ENCODE results near the gene MIOX.

DNA sequence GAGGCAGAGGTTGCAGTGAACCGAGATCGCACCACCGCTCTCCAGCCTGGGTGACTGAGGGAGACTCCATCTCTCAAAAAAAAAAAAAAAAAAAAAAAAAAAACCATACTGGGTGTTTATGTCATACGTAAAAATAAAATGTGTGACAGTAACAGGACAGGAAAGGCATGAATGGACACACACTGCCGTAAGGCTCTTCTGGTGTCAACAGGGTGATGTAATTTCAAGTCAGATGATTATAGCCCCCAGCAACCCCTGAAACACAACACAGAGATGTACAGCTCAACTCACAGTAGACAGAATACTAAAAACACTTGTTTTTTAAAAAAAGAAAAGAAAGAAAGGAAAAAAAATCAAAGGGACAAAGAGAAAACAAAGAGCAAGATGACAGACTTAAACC, 34.0 kb upstream of the MIOX start:
- TF ChIP-seq, protein P1, sequence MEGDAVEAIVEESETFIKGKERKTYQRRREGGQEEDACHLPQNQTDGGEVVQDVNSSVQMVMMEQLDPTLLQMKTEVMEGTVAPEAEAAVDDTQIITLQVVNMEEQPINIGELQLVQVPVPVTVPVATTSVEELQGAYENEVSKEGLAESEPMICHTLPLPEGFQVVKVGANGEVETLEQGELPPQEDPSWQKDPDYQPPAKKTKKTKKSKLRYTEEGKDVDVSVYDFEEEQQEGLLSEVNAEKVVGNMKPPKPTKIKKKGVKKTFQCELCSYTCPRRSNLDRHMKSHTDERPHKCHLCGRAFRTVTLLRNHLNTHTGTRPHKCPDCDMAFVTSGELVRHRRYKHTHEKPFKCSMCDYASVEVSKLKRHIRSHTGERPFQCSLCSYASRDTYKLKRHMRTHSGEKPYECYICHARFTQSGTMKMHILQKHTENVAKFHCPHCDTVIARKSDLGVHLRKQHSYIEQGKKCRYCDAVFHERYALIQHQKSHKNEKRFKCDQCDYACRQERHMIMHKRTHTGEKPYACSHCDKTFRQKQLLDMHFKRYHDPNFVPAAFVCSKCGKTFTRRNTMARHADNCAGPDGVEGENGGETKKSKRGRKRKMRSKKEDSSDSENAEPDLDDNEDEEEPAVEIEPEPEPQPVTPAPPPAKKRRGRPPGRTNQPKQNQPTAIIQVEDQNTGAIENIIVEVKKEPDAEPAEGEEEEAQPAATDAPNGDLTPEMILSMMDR (conservative IDR thresholded peaks at IDR 0.05; ENCODE audit: low read depth in 2 of 2), result no peak
- TF ChIP-seq POLR2AphosphoS5 (IDR thresholded peaks at IDR 0.05; ENCODE audit: low read depth) (no peak), EZH2phosphoT487 (IDR thresholded peaks at IDR 0.05; ENCODE audit: unreplicated experiment) (no peak), EZH2 (IDR thresholded peaks at IDR 0.05; ENCODE audit: low read depth, unreplicated experiment) (no peak), CREB1 (CRISPR knock-in tag; IDR thresholded peaks at IDR 0.05; ENCODE audit: low read depth) (no peak), JUNB (IDR thresholded peaks at IDR 0.05; ENCODE audit: unreplicated experiment) (no peak), ZNF114 (CRISPR knock-in tag; IDR thresholded peaks at IDR 0.05) (no peak), STAT1 (IDR thresholded peaks at IDR 0.05; ENCODE audit: unreplicated experiment) (no peak)
- TF ChIP-seq, protein P2, sequence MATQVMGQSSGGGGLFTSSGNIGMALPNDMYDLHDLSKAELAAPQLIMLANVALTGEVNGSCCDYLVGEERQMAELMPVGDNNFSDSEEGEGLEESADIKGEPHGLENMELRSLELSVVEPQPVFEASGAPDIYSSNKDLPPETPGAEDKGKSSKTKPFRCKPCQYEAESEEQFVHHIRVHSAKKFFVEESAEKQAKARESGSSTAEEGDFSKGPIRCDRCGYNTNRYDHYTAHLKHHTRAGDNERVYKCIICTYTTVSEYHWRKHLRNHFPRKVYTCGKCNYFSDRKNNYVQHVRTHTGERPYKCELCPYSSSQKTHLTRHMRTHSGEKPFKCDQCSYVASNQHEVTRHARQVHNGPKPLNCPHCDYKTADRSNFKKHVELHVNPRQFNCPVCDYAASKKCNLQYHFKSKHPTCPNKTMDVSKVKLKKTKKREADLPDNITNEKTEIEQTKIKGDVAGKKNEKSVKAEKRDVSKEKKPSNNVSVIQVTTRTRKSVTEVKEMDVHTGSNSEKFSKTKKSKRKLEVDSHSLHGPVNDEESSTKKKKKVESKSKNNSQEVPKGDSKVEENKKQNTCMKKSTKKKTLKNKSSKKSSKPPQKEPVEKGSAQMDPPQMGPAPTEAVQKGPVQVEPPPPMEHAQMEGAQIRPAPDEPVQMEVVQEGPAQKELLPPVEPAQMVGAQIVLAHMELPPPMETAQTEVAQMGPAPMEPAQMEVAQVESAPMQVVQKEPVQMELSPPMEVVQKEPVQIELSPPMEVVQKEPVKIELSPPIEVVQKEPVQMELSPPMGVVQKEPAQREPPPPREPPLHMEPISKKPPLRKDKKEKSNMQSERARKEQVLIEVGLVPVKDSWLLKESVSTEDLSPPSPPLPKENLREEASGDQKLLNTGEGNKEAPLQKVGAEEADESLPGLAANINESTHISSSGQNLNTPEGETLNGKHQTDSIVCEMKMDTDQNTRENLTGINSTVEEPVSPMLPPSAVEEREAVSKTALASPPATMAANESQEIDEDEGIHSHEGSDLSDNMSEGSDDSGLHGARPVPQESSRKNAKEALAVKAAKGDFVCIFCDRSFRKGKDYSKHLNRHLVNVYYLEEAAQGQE (IDR thresholded peaks at IDR 0.05; ENCODE audit: unreplicated experiment), result no peak
- TF ChIP-seq, protein P3, sequence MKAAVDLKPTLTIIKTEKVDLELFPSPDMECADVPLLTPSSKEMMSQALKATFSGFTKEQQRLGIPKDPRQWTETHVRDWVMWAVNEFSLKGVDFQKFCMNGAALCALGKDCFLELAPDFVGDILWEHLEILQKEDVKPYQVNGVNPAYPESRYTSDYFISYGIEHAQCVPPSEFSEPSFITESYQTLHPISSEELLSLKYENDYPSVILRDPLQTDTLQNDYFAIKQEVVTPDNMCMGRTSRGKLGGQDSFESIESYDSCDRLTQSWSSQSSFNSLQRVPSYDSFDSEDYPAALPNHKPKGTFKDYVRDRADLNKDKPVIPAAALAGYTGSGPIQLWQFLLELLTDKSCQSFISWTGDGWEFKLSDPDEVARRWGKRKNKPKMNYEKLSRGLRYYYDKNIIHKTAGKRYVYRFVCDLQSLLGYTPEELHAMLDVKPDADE (IDR thresholded peaks at IDR 0.05), result no peak
